Measurements from ENCODE around the gene TMEM205. TPM values are rescaled to one million over a fixed set of nuclear protein-coding genes. Genes with fewer than 3 reads are reported as not detected.

The TMEM205 gene
- total RNA-seq, 1 experiment from 2014 or later = 224 TPM

- Histone ChIP-seq H3K27me3 (ENCODE audit: low read length) (no peaks in the 10 kb centered on the region), H3K36me3 (ENCODE audit: low read depth, low read length) (no peaks in the 10 kb centered on the region; the same call in 1 of the 2 replicates), H3K9me3 (ENCODE audit: low read length) (no peaks in the 10 kb centered on the region), H2AFZ (ENCODE audit: low read length) (no peak overlapping the region), H4K20me1 (ENCODE audit: low read length) (peaks cover 4% of the 10 kb centered on the region; the same call in 1 of the 2 replicates), H3K4me2 (ENCODE audit: low read length) (peak overlapping the region; percentile 100; the same call in 1 of the 2 replicates), H3K79me2 (ENCODE audit: low read length) (peaks cover 13% of the 10 kb centered on the region), H3K4me3 (ENCODE audit: low read length) (peak overlapping the region; percentile 90; the same call in 1 of the 2 replicates), H3F3A (ENCODE audit: low read length, unreplicated experiment) (no peaks in the 10 kb centered on the region), H3K27ac (ENCODE audit: low read length) (no peak overlapping the region), H3K4me1 (ENCODE audit: insufficient read depth, low read length) (peaks cover 8% of the 10 kb centered on the region), H3K9ac (ENCODE audit: low read length) (no peak overlapping the region), H3K9me2 (replicated peaks; ENCODE audit: low read length) (no peaks in the 10 kb centered on the region)
- no TSS peak for BruUV-seq (replicated peaks)
- TF ChIP-seq EZH2phosphoT487 (IDR thresholded peaks at IDR 0.05; ENCODE audit: borderline replicate concordance, low read length) (no peak), CTCF (conservative IDR thresholded peaks at IDR 0.05; ENCODE audit: low read depth, low read length) (no peak), EZH2 (IDR thresholded peaks at IDR 0.05; ENCODE audit: low read length, unreplicated experiment) (no peak)
- POLR2A ChIA-PET (ENCODE audit: unreplicated experiment) = no interaction called here
- CTCF ChIA-PET = no interaction called here
- intact Hi-C loops (cut with micrococcal nuclease) = no loop called here
- ATAC-seq = no peak
- no peak for DNase-seq
Measured at GRCh38 chr19:11356676-11357550, 10.8 kb upstream of the TMEM205 start.

DNA sequence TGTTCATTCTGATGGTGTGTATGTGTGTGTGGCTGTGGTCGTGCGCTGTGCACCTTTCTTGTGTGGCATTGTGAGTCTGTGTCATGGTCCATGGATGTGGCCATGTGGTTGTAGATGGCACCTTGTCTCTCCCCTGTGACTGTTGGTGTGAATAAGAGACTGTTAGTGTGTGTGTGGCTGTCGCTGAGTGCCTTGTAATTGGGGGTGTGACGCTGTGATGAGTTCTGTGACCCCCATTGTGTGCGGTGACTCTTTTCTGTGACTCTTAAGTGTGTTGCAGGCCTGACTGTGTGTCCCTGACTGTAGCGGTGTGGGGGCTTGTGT is 10.0 kb upstream of the TMEM205 start:
- peak overlapping the region; percentile 55; the same call in 1 of the 2 replicates for H2AFZ ChIP-seq (ENCODE audit: low read length)
- peaks cover 4% of the 10 kb centered on the region; the same call in 1 of the 2 replicates for H4K20me1 ChIP-seq (ENCODE audit: low read length)
- no peaks in the 10 kb centered on the region; the same call in 1 of the 2 replicates for H3K36me3 ChIP-seq (ENCODE audit: low read depth, low read length)
- TF ChIP-seq CTCF (conservative IDR thresholded peaks at IDR 0.05; ENCODE audit: low read depth, low read length) (no peak), EZH2 (IDR thresholded peaks at IDR 0.05; ENCODE audit: low read length, unreplicated experiment) (no peak), EZH2phosphoT487 (IDR thresholded peaks at IDR 0.05; ENCODE audit: borderline replicate concordance, low read length) (no peak)
- BruUV-seq (replicated peaks) = TSS peak; percentile 61
- H3K9ac ChIP-seq (ENCODE audit: low read length) = peak overlapping the region; percentile 46
- H3K4me3 ChIP-seq (ENCODE audit: low read length) = peak overlapping the region; percentile 90
- no peaks in the 10 kb centered on the region for H3K9me2 ChIP-seq (replicated peaks; ENCODE audit: low read length)
- H3K27ac ChIP-seq (ENCODE audit: low read length) = no peak overlapping the region
- CTCF ChIA-PET = no interaction called here
- DNase-seq (no peak), ATAC-seq (peak; percentile 7)
- H3K27me3 ChIP-seq (ENCODE audit: low read length) = no peaks in the 10 kb centered on the region
- no peaks in the 10 kb centered on the region for H3K9me3 ChIP-seq (ENCODE audit: low read length)
- H3F3A ChIP-seq (ENCODE audit: low read length, unreplicated experiment) = no peaks in the 10 kb centered on the region
- intact Hi-C loops (cut with micrococcal nuclease) = no loop called here
- peak overlapping the region; percentile 100 for H3K4me2 ChIP-seq (ENCODE audit: low read length)
- H3K79me2 ChIP-seq (ENCODE audit: low read length) = peaks cover 13% of the 10 kb centered on the region
- POLR2A ChIA-PET (ENCODE audit: unreplicated experiment) = no interaction called here
- H3K4me1 ChIP-seq (ENCODE audit: insufficient read depth, low read length) = peaks cover 8% of the 10 kb centered on the region
